AG04449 (cell line): ENCODE data around the gene UVRAG.

Source experiments
- CTCF ChIA-PET: fragments of 350-600 bp; formaldehyde crosslinking; extraction: SDS; loops from one replicate; lab custom pipeline; 2021; ENCODE audit warnings: antibody characterized with exemption; lab: Yijun Ruan, JAX
- POLR2A ChIA-PET: fragments of 400-600, 350-600 bp; formaldehyde crosslinking; extraction: SDS; loops from one replicate; lab custom pipeline; 2020; ENCODE audit warnings: antibody characterized with exemption, inconsistent platforms; lab: Yijun Ruan, JAX
- DNase-seq: peaks from one replicate; pipeline ENCODE4 v3.0.0-alpha.2; 2010; ENCODE audit warnings: low read depth, low spot score
- H3K4me3 ChIP-seq: 2 replicates; pipeline ENCODE4 v1.5.1; 2011; ENCODE audit warnings: low read depth, mild to moderate bottlenecking, control low read depth, low read length
- TF ChIP-seq, protein P1 (sequence below): IDR thresholded peaks from one replicate; pipeline ENCODE4 v1.5.1; 2011; ENCODE audit warnings: mild to moderate bottlenecking, moderate library complexity, low read length, control low read depth, inconsistent platforms; ENCODE audit not compliant: insufficient read depth; ENCODE audit errors: missing control alignments

UVRAG gene

DNA sequence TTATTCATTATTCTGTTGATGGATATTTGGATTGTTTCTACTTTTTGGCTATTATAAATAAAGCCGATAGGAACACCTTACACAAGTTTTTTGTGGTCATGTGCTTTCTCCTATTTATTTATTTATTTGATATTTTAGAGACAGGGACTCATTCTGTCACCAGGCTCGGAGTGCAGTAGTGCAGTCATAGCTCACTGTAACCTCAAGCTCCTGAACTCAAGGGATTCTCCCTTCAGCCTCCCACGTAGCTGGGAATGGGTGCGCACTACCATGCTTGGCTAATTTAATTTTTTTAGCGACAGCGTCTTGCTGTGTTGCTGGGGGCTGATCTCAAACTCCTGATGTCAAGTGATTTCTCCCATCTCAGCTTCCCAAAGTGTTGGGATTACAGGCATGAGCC is 135.1 kb downstream of the UVRAG start:
- H3K4me3 ChIP-seq, result no peak overlapping the region
- no peak for DNase-seq
- ChIA-PET POLR2A (no interaction called here), CTCF (interaction anchor here (0.7 to 1.0 kb wide), 2 partner anchors 11 to 257 kb away, joined by 3 read pairs; no protein-coding TSS in a partner anchor)
- TF ChIP-seq, protein P1, sequence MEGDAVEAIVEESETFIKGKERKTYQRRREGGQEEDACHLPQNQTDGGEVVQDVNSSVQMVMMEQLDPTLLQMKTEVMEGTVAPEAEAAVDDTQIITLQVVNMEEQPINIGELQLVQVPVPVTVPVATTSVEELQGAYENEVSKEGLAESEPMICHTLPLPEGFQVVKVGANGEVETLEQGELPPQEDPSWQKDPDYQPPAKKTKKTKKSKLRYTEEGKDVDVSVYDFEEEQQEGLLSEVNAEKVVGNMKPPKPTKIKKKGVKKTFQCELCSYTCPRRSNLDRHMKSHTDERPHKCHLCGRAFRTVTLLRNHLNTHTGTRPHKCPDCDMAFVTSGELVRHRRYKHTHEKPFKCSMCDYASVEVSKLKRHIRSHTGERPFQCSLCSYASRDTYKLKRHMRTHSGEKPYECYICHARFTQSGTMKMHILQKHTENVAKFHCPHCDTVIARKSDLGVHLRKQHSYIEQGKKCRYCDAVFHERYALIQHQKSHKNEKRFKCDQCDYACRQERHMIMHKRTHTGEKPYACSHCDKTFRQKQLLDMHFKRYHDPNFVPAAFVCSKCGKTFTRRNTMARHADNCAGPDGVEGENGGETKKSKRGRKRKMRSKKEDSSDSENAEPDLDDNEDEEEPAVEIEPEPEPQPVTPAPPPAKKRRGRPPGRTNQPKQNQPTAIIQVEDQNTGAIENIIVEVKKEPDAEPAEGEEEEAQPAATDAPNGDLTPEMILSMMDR, result no peak

GRCh38 chr11:75954039-75954438 is 139.0 kb downstream of the UVRAG start:
- TF ChIP-seq, protein P1, result no peak
- DNase-seq, result no peak
- no peak overlapping the region for H3K4me3 ChIP-seq
- ChIA-PET CTCF (no interaction called here), POLR2A (no interaction called here)

DNA sequence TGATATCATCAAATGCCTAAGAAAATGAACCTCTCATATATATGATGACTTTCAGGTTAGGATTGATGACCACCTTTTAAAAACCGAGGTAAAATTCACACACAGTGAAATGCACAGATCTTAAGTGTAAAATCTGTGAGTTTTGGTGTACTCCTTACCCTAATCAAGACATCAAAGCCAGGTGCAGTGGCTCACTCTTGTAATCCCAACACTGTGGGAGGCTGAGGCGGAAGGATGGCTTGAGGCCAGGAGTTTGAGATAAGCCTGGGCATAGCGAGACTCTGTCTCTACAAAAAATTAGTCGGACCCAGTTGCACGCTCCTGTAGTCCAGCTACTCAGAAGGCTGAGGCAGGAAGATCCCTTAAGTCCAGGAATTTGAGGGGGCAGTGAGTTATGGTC is 140.4 kb downstream of the UVRAG start:
- H3K4me3 ChIP-seq, result no peak overlapping the region
- TF ChIP-seq, protein P1, result no peak
- ChIA-PET CTCF (interaction anchor here (1.5 kb wide), 1 partner anchor 10 kb away, joined by 3 read pairs; no protein-coding TSS in a partner anchor), POLR2A (no interaction called here)
- no peak for DNase-seq

GRCh38 chr11:75959540-75959939 is 144.5 kb downstream of the UVRAG start:
- POLR2A ChIA-PET, result no interaction called here
- H3K4me3 ChIP-seq, result no peak overlapping the region
- DNase-seq, result no peak
- CTCF ChIA-PET, result no interaction called here
- TF ChIP-seq, protein P1, result no peak

DNA sequence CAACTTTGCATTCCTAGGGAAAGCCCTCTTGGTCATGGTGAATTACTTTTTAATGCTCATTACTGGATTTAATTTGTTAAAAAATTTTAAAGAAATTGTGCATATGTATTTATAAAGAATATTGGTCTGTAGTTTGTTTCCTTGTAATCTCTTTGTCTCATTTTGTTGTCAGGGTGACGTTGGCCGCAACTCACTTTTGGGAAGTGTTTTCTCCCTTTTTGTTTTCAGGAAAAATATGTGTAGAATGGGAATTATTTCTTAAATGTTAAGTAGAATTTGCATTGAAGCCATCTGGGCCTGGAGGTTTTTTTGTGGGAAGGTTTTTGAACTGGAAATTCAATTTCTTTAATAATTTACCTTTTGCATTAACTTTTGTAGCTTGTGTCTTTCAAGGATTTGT is 149.1 kb downstream of the UVRAG start:
- ChIA-PET CTCF (interaction anchor here (0.7 kb wide), 1 partner anchor 92 kb away, joined by 3 read pairs; no protein-coding TSS in a partner anchor), POLR2A (no interaction called here)
- TF ChIP-seq, protein P1, result no peak
- DNase-seq, result no peak
- H3K4me3 ChIP-seq, result no peak overlapping the region

GRCh38 chr11:75966537-75967287 is 151.7 kb downstream of the UVRAG start:
- no peak overlapping the region for H3K4me3 ChIP-seq
- POLR2A ChIA-PET, result no interaction called here
- CTCF ChIA-PET, result interaction anchor here (0.9 kb wide), 1 partner anchor 185 kb away, joined by 5 read pairs; no protein-coding TSS in a partner anchor
- DNase-seq, result peak; percentile 53
- TF ChIP-seq, protein P1, result no peak
